Stimulated activated CD8-positive, alpha-beta memory T cell treated with anti-CD3 and anti-CD28 coated beads, Interleukin-2, amount 100 ng/mL, for 48 hours (primary cell): ENCODE measurements around the gene SH3BP5L.

Experiments used
- DNase-seq, 2 donors: peaks; one replicate each; pipeline ENCODE4 v3.0.0-alpha.2; 2020; ENCODE audit warnings: low read depth in 2 of 2

Gene SH3BP5L

DNA sequence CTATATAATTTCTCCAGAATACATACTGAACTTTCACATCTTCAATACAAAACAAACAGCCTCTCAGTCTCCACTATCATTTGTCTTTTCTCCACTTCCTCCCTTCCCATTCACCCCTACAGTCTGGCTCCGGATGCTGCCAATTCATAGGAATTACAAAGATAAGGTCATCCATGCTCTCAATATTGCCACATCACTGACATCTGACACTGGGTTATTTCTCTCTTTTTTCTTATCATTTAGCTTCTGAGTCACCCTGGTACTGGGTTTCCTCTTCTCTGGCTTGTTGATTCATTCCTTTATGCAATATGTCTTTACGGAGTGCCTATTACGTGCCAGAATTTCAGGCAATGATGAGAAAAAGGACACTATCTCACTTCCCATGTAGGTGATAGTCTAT lies 3.1 kb upstream of the SH3BP5L start:
- DNase-seq = no peak

DNA sequence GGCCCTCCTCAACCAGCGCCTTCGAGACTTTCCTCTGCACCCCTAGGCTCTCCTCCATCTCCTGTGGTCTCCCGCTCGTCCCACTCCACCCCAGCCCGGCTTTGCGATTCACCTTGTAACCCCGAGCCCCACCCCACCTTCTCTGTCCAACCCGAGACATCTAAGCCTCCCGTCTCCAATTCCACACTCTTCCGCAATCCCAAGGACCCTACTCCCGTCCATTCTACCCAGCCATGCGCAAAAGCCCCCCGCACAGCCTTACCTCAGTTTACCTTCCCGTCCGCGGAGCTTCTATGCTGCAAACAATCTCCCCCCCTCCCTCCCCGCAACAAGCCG lies 174 bp downstream of the SH3BP5L start:
- no peak for DNase-seq

DNA sequence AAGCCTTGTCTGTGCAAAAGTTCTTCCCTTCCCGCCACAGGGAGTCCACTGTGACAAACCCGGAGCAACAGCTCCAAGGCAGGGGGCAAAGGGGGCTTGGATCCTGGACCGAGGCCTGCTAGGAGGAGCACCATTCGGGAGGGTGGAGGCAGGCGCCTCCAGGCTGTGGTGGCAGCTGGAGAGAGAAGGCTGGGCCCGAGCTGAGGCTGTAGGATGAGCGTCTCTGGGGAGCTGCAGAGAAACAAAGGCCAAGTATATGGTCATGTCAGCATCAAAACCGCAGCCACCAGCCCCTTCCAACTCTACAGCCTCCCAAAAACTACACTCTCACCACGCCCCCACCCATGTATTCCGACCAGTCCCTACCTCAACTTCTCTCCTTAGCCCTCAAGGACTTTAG lies 579 bp downstream of the SH3BP5L start:
- DNase-seq = no peak

DNA sequence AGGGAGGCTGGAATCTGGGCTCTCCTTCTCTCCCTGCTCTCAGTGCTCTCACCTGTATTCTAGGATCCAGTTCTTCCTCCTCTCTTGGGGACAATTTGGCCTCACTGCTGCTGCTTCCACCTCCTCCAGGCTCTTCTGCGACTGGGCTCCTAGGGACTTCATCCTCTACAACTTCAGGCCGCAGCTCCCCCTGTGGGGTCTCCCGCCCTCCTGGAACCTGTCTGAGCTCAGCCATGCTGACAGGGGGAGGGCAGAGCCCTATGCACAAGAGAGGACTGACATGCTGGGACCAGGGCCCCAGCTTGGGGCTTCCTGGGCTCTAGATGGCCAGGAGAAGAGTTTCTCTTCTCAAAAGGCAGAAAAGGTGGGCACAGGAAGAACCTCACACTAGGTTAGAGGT lies 1.0 kb downstream of the SH3BP5L start:
- no peak for DNase-seq

DNA sequence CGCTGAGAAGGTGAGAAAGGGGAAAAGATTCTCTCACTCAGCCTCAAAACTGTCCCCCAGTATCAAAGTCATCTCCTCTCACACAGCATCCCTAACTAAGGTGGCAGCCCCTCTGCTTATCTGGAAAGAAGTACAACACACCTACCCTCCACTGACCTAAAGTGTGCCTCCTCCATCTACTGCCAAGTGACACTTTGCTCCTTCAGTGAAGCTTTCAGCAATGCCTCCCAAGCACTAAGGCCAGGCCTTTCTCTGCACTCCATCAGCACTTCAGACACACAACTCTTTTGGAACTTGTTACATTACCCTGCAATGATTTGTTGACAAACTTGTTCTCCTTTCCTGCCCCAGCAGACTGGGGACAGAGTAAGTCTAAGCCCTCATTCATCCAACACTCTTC lies 1.4 kb downstream of the SH3BP5L start:
- DNase-seq = no peak

DNA sequence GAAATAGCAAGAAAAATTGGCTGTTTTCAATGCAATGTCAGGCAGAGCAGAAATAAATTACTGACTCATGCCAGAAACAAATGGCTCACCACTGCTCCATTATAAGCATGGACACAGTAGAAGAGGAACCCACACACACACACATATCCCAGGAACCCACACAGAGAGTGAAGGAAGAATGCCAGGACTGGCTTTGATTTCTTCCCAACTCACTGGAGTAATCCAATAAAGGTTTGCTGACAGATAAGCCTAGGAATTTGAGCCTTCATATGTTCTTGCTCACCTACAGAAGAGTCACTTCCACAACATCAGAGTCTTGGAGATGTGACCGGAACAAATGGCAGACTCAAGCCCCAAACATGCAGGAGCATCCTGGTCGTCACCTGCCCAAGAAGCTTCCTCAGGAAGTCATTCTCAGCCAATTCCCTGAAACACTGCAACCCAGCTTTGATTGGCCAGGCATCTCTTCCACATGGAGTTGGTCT lies 2.2 kb downstream of the SH3BP5L start:
- no peak for DNase-seq

DNA sequence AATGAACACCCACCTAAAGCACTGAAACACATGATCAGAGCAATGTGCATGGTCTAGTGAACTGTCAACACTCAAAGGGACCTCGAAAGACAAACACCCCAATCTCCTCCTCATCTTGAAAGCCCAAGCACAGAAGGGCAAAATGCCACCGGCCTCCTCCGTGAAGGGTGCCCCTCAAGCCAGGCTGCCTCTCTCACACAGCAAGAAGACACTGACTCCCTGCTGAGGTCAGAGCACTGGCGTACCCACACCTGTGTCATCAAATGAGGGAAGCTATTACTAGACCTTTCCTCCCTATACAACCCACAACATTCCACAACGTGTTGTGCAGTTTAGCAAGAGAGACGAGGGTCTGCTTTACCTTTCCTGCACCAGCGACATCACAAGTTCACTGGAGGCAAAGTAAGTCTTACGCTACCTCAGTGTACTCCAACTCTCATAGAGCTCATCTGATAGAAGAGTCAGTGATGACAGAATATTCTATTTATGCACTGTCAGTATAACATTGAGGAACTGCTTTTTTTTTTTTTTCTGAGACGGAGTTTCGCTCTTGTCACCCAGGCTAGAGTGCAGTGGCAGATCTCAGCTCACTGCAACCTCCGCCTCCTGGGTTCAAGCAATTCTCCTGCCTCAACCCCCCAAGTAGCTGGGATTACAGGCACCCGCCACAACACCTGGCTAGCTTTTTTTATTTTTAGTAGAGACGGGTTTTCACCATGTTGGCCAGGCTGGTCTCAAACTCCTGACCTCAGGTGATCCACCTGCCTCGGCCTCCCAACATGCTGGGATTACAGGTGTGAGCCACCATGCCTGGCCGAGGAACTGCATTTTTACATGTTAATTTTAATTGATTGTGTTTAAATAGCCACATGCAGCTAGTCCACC lies 3.3 kb downstream of the SH3BP5L start:
- no peak for DNase-seq

DNA sequence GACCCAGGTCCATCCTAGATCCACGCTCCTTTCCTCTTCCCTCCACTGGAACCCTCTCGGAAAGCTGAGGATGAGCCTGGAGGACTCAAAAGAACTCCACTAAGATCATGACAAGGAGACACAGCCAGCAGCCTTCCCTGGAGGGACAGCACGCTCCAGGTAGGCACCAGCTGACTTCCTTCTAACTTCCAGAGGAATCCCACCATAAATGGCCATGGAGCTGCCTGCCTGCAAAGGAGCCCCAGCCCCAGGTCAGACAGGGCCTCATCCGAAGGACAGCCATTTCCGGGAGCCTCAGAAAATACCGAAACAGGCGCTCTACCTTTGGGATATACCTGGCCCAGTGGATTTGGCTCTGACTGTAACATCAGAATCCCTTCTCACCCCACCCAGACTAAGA lies 4.1 kb downstream of the SH3BP5L start:
- no peak for DNase-seq

DNA sequence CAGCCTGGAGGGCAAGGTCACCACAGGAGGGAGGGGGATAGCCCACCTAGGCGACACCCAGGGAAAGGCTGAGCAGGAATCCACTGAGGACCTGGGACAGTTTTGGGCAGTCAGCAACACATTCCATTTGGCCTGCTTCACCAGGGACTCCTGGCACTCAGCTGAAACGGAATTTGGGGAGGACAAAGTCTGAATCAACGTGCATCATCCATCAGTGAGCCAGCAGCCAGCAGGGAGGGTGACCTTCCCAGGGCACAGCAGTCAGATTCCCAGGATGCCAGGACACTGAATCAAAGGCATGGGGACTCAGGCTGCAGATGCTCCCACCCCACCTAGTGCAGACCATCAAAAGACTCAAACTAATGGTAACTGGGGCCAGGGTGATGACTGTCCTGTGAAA lies 4.6 kb downstream of the SH3BP5L start:
- no peak for DNase-seq

DNA sequence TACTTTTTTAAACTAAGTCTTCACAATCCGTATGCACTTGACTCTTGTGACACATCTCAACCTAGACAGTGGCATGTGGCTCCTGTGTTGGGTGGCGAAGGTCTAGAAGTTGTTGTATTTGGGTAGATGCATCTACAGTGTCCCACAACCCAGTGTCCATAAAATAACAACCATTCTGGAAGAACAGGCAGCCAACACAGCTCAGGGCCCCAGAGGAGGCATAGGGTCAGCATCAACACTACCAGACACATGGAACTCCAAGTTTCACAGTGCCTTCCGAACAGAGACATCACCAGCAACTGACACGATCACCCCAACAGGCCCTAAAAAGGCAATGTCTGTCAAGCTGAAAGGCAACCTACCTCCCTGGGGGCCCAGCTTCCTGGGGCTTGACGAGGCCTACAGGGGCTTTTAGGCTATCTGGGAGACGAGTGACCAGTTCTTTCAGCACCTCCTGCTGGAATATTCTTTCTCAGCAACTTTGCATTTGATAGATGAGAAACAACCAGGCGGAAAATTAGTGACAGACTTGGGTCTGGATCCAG lies 5.6 kb downstream of the SH3BP5L start:
- DNase-seq = no peak

DNA sequence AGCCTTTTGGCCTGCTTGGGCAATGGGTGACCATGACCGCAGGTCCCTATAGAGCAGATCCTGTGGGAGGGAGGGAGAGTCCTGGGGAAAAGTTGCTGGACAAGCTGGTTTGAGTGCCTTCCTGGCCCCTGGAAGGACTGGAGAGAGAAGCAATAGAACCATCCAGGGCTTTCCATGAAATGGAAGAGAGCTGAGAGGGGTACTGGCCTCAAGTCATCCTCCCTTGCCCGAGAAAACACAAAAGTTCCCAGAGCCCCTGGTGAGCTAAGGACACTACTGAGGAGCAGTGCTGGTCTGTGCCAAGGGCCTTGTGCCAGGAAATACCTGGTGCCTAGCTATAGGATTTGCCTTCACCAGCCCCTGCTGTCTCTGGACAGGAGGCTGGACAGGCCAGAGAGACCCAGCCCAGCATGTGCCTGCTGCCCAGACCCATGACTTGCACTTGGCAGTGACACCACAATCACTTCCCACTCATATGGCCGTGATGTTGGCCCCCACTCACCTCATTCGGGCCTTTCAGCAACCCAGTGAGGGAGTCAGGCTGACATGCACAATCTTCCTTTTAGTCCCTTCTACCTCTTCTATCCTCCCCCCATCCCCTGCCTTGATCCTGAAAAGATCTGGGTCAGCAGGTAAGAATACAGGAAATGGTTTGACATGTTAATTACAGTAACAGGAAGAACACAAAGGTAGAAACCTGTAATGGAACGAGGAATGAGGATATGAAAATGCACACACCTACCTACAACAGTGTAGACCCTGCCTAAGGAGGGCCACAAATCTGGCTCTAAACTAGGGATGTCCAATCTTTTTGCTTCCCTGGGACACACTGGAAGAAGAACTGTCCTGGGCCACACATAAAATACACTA lies 7.0 kb downstream of the SH3BP5L start:
- no peak for DNase-seq

DNA sequence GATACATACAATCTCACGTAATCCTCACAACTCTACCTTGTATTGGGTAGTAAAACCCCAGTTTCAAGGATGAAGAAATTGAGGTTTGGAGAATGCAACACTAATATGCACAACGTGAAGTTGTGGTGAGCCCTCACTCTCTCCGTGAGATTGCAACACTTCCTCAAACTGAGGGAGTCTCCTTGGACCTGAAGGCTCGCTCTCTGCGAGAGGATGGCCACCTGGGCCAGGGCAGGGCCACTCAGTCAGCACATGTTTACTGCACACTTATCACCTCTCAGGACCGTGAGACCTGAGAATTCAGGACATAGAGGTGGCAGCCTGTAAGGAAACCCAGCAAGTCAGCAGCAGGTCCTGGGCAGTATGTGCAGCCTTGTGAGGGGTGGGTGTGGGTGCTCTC lies 8.7 kb downstream of the SH3BP5L start:
- no peak for DNase-seq

DNA sequence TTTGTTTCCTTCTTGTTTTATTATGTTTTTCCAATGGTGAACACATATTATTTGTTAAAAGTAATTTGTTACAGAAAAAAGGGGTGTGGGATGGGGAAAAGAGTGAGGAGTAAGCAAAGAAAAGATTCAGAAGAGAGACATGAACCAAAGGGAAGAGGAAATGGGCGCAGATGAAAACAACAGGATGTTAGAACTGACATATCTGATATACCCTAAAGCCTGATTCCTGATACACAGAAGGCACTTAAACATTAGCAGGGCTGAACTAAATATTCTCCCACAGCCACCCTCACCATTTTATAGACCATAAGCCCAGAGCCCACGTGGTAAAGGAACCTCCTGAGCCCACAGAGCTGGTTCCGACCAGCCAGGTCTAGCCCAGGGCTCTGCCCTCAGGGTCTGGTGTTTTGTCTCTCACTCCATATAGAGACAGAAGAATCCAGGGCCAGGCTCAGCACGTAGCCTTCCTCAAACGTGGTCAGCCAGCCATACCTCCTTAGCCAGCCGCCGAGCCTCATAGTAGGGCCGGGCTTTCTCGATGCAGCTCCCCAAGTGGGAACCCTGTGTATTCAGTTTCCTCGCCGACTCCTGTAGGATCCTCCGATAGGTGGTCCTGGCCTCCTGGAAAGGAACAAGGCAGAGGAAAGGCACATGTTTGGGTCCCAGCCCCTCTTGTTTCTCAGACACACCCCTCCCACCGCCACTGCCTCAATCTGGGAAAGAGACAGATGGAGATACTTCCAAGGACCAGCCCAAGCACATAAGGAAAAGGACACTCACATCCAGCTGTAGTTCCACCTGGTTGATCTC lies 9.5 kb downstream of the SH3BP5L start:
- DNase-seq = no peak

DNA sequence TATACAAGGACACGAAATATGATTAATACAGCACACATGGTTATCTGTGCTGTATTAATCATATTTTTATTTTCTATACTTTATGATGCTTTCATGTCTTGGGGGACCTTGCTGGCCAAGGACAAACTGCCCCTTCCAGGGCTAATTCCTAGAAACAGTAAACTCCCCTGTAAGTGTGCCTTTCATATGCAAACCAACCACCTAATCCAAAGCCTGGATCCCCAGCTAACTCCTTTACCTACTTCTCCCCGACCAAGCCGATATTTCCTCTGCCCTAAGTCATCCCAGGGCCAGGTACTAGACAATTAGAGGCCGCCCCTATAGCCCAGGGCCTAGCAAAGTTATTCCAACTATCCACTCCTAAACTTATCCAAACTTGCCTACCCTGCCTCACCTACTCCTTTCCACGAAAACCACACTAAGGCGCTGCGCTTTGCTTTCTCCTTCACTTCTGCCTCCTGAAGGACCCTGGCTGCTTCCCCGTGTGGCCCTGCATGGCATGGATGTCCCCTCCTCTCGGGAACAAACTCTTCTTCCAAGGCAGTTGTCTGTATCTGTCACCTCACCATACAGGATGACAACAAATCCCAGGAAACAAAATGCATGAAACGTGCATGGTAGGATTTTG lies 10.2 kb downstream of the SH3BP5L start:
- no peak for DNase-seq

DNA sequence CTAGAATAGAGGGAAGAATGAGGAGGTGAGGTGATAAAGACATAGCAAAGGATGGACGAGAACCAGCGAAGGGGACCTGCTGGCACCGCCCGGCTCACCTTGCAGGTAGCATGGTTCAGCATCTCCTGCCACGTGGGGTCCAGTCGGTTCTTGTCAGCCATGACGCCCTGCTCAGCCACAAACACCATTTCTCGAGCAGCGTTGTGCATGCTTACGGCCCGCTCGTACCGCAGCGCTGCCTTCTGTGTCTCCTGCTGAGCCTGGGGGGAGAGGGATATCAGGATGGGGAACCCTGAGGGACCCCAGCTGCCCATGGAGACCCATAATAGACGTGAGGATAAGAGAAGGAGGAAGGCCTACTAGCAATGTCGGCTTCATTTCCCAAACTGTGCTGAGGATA lies 11.4 kb downstream of the SH3BP5L start:
- no peak for DNase-seq

DNA sequence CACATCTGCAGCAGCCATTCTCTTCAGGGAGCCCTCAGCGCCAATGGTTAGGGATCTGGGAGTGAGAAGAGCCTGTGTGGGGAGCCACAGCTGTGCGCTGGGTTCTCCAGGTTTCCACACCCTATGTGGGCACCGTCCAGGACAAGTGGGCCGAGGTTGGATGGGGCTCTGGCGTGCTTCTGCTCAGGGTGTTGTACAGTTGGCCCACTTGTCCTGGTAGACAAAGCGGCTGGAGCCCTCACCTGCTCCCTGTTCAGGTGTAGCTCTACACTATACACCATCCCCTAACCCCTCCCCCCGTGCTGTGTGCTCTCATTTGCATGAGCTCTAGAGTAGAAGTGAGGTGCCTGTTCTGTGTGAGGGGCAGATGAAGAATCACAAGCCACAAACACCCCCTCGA lies 12.2 kb downstream of the SH3BP5L start:
- no peak for DNase-seq

DNA sequence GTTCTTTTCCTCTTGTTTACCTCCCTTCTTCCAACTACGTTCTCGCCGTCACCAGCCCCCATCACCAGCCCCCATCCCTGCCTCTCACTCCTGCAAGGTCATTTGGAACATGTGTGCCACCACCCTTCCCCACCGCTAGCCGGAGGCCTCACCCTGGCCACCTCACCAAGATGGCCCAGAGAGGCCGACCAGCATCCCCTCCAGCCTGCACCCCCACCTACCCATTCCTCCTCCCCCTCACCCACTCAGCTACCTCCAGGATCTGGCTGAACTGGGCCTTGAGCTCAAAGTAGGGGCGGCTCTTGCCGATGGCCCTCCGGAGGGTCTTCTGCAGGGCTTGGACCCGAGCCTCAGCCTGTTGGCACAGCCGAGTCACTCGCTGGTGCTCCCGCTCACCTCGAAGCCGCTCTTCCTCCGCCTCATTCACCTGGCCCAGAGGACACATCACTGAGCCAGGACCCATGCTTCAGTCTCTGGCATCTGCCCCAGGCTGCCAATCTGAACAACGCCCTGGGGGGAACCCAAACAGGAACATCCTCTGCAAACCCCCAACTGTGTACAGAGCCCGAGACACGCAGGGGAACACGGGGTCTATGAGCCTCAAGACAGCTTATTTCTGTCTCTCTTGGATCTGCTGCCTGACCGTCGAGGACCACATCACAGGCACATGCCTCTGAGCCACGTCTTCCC lies 12.8 kb downstream of the SH3BP5L start:
- DNase-seq = no peak

DNA sequence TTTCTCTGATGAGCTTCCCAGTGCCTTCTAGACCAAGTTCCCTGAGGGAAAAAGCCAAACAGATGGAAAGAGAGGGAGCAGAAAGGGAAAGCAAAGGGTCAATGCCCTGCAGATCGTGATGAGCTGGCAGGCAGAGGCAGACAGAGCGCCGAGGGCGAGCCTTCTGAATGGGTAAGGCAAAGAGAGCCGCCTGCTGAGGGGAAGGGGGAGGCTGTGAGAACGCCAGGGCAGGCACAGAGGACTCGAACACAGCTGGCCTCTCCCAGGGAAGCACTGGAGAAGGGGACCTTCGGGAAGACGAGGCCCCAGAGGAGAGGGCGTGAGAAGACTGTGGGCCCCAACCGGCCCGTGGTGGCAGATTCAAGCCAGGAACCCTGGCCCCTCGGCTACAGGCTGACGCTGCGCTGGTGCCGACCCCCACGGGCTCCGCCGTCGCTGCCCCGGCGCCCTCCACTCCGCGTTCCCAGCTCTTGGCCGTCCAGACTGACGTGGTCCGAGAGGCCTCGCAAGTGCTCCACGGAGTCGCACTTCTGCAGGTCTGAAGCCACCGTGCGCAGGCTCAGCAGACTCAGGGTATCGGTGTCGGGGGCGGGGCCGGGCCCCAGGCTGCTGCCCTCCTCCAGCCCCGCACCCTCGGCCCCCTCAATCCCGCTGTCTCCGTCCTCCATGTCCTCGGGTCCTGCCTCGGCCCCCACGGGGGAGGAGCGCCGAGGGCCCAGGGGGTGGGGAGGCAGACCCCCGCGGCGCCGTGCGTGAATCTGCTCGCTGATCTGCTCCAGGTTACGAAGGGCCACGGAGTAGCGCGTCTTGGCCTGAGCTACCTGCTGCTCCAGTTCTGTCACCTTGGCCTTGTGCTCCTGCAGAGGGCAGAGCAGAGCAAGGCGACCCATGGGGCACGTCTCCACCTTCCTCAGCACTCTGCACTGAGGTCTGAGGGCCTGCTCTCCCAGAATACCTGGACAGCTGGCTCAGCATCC lies 13.9 kb downstream of the SH3BP5L start:
- no peak for DNase-seq

DNA sequence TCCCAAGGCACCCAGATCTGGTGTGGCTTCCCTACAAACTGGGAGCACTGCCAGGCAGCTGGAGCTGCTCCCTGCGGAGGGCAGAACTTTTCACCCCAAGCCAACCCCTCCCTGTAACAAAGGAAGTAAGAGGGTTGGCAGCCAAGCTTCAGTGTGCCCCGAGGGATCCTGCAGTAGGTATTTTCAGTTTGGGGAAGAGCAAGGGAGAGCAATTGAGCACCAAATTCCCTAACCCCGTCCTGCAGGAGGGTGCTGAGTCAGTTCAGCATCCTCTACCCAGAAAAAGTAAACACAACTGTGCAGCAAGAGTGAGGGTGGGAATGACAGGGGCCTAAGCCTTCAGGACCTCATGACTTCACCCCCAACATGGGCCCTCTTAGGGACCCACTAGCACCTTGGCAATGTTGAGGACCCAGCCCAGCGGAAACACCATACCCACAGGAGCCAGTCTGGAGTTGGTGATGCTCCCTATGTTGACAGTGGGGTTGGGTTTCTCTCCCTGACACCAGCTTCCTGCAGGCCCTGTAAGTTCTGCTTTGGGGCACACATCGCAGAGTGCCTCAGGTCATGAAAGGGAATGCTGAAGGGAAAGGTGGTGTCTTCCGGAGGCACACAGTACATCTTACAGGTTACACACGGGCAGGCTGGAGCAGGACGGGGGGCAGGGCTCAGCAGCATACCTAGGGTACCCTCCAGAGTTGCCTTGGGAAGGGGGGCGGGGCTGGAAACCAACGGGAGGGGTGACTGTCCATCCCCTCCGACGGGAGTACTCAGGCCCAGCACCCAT lies 14.8 kb downstream of the SH3BP5L start:
- no peak for DNase-seq
